Activated T-cell treated with anti-CD3 and anti-CD28 coated beads, Interleukin-2, amount 50 U/mL, for 24 hours (primary cell): ENCODE measurements around the gene RAB26.
"Not testable (repeated sequence)": the region's sequence is repeated elsewhere in the genome, so short reads cannot be mapped to it uniquely, and the experiment has no call there.

Experiments
- DNase-seq: peaks from one replicate; pipeline ENCODE4 v3.0.0-alpha.2; 2020
- H3K27ac Mint-ChIP-seq: 2 replicates; pipeline ENCODE4 v1.8.0; 2020; ENCODE audit warnings: mild to moderate bottlenecking, mixed read lengths
- H3K27me3 Mint-ChIP-seq: 2 replicates; pipeline ENCODE4 v1.8.0; 2020; ENCODE audit warnings: mixed read lengths
- H3K36me3 Mint-ChIP-seq: 2 replicates; pipeline ENCODE4 v1.8.0; 2020; ENCODE audit warnings: low read depth, mixed read lengths
- H3K4me1 Mint-ChIP-seq: 2 replicates; pipeline ENCODE4 v1.8.0; 2020; ENCODE audit warnings: low read depth, mixed read lengths
- H3K4me3 Mint-ChIP-seq: 2 replicates; pipeline ENCODE4 v1.8.0; 2020; ENCODE audit warnings: mild to moderate bottlenecking, moderate library complexity, mixed read lengths
- H3K9me3 Mint-ChIP-seq: 2 replicates; pipeline ENCODE4 v1.8.0; 2020; ENCODE audit warnings: mixed read lengths

RAB26 gene

GRCh38 chr16:2196162-2196980, 47.9 kb downstream of the RAB26 start, which contains the start of gene CASKIN1:
Gene CASKIN1, minus strand, starts transcription at chr16:2196605. Its CDS starts 173 bp downstream, at chr16:2196432.
- H3K27ac Mint-ChIP-seq, result no peak within 1 kb of the TSS
- H3K4me1 Mint-ChIP-seq, result peaks cover 6% of the 10 kb centered on the region
- peaks cover 39% of the 10 kb centered on the region for H3K27me3 Mint-ChIP-seq
- H3K4me3 Mint-ChIP-seq, result peak within 1 kb of the TSS; percentile 33
- H3K36me3 Mint-ChIP-seq, result no peaks in the 10 kb centered on the region
- H3K9me3 Mint-ChIP-seq, result no peaks in the 10 kb centered on the region
- DNase-seq, result no peak

GRCh38 chr16:2196981-2197511, 48.6 kb downstream of the RAB26 start:
- no peak for DNase-seq
- Mint-ChIP-seq H3K27me3 (peaks cover 39% of the 10 kb centered on the region), H3K9me3 (no peaks in the 10 kb centered on the region), H3K27ac (no peak overlapping the region), H3K4me3 (peak overlapping the region; percentile 33), H3K36me3 (no peaks in the 10 kb centered on the region), H3K4me1 (peaks cover 6% of the 10 kb centered on the region)

- no peak for DNase-seq
- H3K36me3 Mint-ChIP-seq, result no peaks in the 10 kb centered on the region
- H3K27ac Mint-ChIP-seq, result no peak overlapping the region
- peaks cover 6% of the 10 kb centered on the region for H3K4me1 Mint-ChIP-seq
- H3K9me3 Mint-ChIP-seq, result no peaks in the 10 kb centered on the region
- peak overlapping the region; percentile 12 for H3K4me3 Mint-ChIP-seq
- H3K27me3 Mint-ChIP-seq, result peaks cover 39% of the 10 kb centered on the region
Measured at GRCh38 chr16:2197765-2198164, 49.3 kb downstream of the RAB26 start.

GRCh38 chr16:2198283-2198682, 49.9 kb downstream of the RAB26 start:
- Mint-ChIP-seq H3K36me3 (no peaks in the 10 kb centered on the region), H3K4me3 (no peak overlapping the region), H3K27ac (no peak overlapping the region), H3K9me3 (no peaks in the 10 kb centered on the region), H3K4me1 (peaks cover 6% of the 10 kb centered on the region), H3K27me3 (peaks cover 39% of the 10 kb centered on the region)
- DNase-seq, result no peak

GRCh38 chr16:2199095-2199494, 50.7 kb downstream of the RAB26 start:
- H3K27me3 Mint-ChIP-seq, result peaks cover 39% of the 10 kb centered on the region
- no peaks in the 10 kb centered on the region for H3K36me3 Mint-ChIP-seq
- H3K4me3 Mint-ChIP-seq, result no peak overlapping the region
- peaks cover 8% of the 10 kb centered on the region for H3K4me1 Mint-ChIP-seq
- no peaks in the 10 kb centered on the region for H3K9me3 Mint-ChIP-seq
- no peak for DNase-seq
- no peak overlapping the region for H3K27ac Mint-ChIP-seq

GRCh38 chr16:2199621-2200139, 51.3 kb downstream of the RAB26 start:
- no peaks in the 10 kb centered on the region for H3K9me3 Mint-ChIP-seq
- H3K27me3 Mint-ChIP-seq, result peaks cover 33% of the 10 kb centered on the region
- H3K4me3 Mint-ChIP-seq, result no peak overlapping the region
- H3K27ac Mint-ChIP-seq, result no peak overlapping the region
- no peak for DNase-seq
- H3K4me1 Mint-ChIP-seq, result peaks cover 13% of the 10 kb centered on the region
- H3K36me3 Mint-ChIP-seq, result no peaks in the 10 kb centered on the region

- Mint-ChIP-seq H3K36me3 (no peaks in the 10 kb centered on the region), H3K9me3 (no peaks in the 10 kb centered on the region), H3K27ac (no peak overlapping the region), H3K4me1 (peaks cover 8% of the 10 kb centered on the region), H3K4me3 (no peak overlapping the region), H3K27me3 (peaks cover 27% of the 10 kb centered on the region)
- DNase-seq, result no peak
Measured at GRCh38 chr16:2200313-2200712, 51.9 kb downstream of the RAB26 start.

GRCh38 chr16:2203119-2203688, 54.8 kb downstream of the RAB26 start:
- Mint-ChIP-seq H3K4me3 (peak overlapping the region; percentile 21), H3K36me3 (peaks cover 25% of the 10 kb centered on the region), H3K27me3 (peaks cover 10% of the 10 kb centered on the region), H3K4me1 (peaks cover 27% of the 10 kb centered on the region)
- H3K9me3 Mint-ChIP-seq, H3K27ac Mint-ChIP-seq, DNase-seq: not testable (repeated sequence)
